Mesenchymal stem cell (in vitro differentiated cells and primary cell): ENCODE data around the gene ACVRL1.

Experiments
- DNase-seq: peaks from one replicate; pipeline ENCODE4 v3.0.0-alpha.2; 2013
- H2AFZ ChIP-seq: one replicate; pipeline ENCODE4 v1.6.1; 2013; ENCODE audit warnings: low read depth, mild to moderate bottlenecking, control low read depth, inconsistent platforms, low read length, moderate library complexity
- H2AK5ac ChIP-seq: 2 replicates; pipeline ENCODE4 v1.6.1; 2013; ENCODE audit warnings: low read length, moderate library complexity, mild to moderate bottlenecking, inconsistent platforms; ENCODE audit not compliant: severe bottlenecking
- H2BK120ac ChIP-seq: one replicate; pipeline ENCODE4 v1.6.1; 2013; ENCODE audit warnings: low read depth, mild to moderate bottlenecking, inconsistent platforms, low read length, moderate library complexity
- H2BK12ac ChIP-seq, 2 experiments: one replicate each; pipeline ENCODE4 v1.6.1; 2013; ENCODE audit warnings: inconsistent platforms in 2 of 2, low read length in 2 of 2, mild to moderate bottlenecking in 2 of 2, moderate library complexity in 2 of 2, control low read depth in 1 of 2
- H2BK15ac ChIP-seq: one replicate; pipeline ENCODE4 v1.6.1; 2013; ENCODE audit warnings: mild to moderate bottlenecking, low read depth, inconsistent platforms; ENCODE audit not compliant: poor library complexity, severe bottlenecking
- H2BK5ac ChIP-seq: 2 replicates; pipeline ENCODE4 v1.6.1; 2013; ENCODE audit warnings: low read depth, mild to moderate bottlenecking, low read length, control low read depth, inconsistent platforms; ENCODE audit not compliant: poor library complexity, severe bottlenecking
- H3K14ac ChIP-seq, 2 experiments: one replicate each; pipeline ENCODE4 v1.6.1; 2013; ENCODE audit warnings: inconsistent platforms in 2 of 2, low read length in 2 of 2, control low read depth in 1 of 2, mild to moderate bottlenecking in 1 of 2, moderate library complexity in 1 of 2
- H3K18ac ChIP-seq, 2 experiments: one replicate each; pipeline ENCODE4 v1.6.1; 2013; ENCODE audit warnings: inconsistent platforms in 2 of 2, low read length in 2 of 2, control low read depth in 1 of 2, low read depth in 1 of 2, mild to moderate bottlenecking in 1 of 2
- H3K23ac ChIP-seq, 2 experiments: one replicate each; pipeline ENCODE4 v1.6.1; 2013; ENCODE audit warnings: inconsistent platforms in 2 of 2, low read length in 2 of 2, mild to moderate bottlenecking in 2 of 2, moderate library complexity in 2 of 2, control low read depth in 1 of 2
- H3K27ac ChIP-seq: 2 replicates; pipeline ENCODE4 v1.5.1; 2013; ENCODE audit warnings: mild to moderate bottlenecking, moderate library complexity, low read length, control low read depth, inconsistent platforms; ENCODE audit not compliant: poor library complexity, severe bottlenecking
- H3K27me3 ChIP-seq, 2 experiments: 2 replicates each; pipeline versions ENCODE4 v1.6.1 to v1.7.0; 2013; ENCODE audit warnings: low read length in 2 of 2, mild to moderate bottlenecking in 2 of 2, moderate library complexity in 2 of 2, control low read depth in 1 of 2, inconsistent platforms in 1 of 2; ENCODE audit not compliant: control insufficient read depth in 1 of 2, insufficient read depth in 1 of 2
- H3K36me3 ChIP-seq, 2 experiments: 2 replicates each; pipeline versions ENCODE4 v1.6.1 to v1.7.0; 2013; ENCODE audit warnings: low read length in 2 of 2, control low read depth in 1 of 2, inconsistent platforms in 1 of 2, low read depth in 1 of 2, mild to moderate bottlenecking in 1 of 2; ENCODE audit not compliant: insufficient read depth in 2 of 2, control insufficient read depth in 1 of 2
- H3K4ac ChIP-seq, 2 experiments: one replicate each; pipeline ENCODE4 v1.6.1; 2013; ENCODE audit warnings: inconsistent platforms in 2 of 2, low read length in 2 of 2, mild to moderate bottlenecking in 2 of 2, moderate library complexity in 2 of 2, control low read depth in 1 of 2, low read depth in 1 of 2
- H3K4me1 ChIP-seq: 2 replicates; pipeline ENCODE4 v1.6.1; 2013; ENCODE audit warnings: low read depth, low read length, control low read depth; ENCODE audit not compliant: control insufficient read depth, insufficient read depth
- H3K4me2 ChIP-seq: 2 replicates; pipeline ENCODE4 v1.6.1; 2013; ENCODE audit warnings: low read length, mild to moderate bottlenecking, inconsistent platforms; ENCODE audit not compliant: poor library complexity, severe bottlenecking
- H3K4me3 ChIP-seq, 2 experiments: 2 replicates each; pipeline versions ENCODE4 v1.5.1 to v1.7.0; 2013; ENCODE audit warnings: low read length in 2 of 2, mild to moderate bottlenecking in 2 of 2, control low read depth in 1 of 2, low read depth in 1 of 2; ENCODE audit not compliant: insufficient read depth in 1 of 2
- H3K79me1 ChIP-seq: replicated peaks from 2 replicates; pipeline ENCODE4 v1.6.1; 2013; ENCODE audit warnings: mild to moderate bottlenecking, control low read depth, low read length, inconsistent platforms; ENCODE audit not compliant: poor library complexity, severe bottlenecking
- H3K9ac ChIP-seq: 2 replicates; pipeline ENCODE4 v1.7.0; 2013; ENCODE audit warnings: mild to moderate bottlenecking, low read length, moderate library complexity
- H3K9me3 ChIP-seq: 2 replicates; pipeline ENCODE4 v1.7.0; 2013; ENCODE audit warnings: mild to moderate bottlenecking, low read length; ENCODE audit not compliant: control insufficient read depth
- H4K8ac ChIP-seq: one replicate; pipeline ENCODE4 v1.6.1; 2013; ENCODE audit warnings: inconsistent platforms, mild to moderate bottlenecking, low read length, moderate library complexity
- H4K91ac ChIP-seq: one replicate; pipeline ENCODE4 v1.6.1; 2013; ENCODE audit warnings: mild to moderate bottlenecking, low read length, inconsistent platforms
- WGBS: methylation state at CpG from one replicate; pipeline ENCODE4 v1.1.7; 2013; ENCODE audit warnings: mixed read lengths; 5-methylcytosine and 5-hydroxymethylcytosine counted together

ACVRL1 gene

GRCh38 chr12:51962737-51963136 lies 55.4 kb downstream of the ACVRL1 start:
- H3K79me1 ChIP-seq = peaks cover 28% of the 10 kb centered on the region
- H4K91ac ChIP-seq = no peak overlapping the region
- no peak overlapping the region for H2BK120ac ChIP-seq
- no peaks in the 10 kb centered on the region for H3K27me3 ChIP-seq
- H3K4me3 ChIP-seq = no peak overlapping the region
- H3K4me1 ChIP-seq = no peaks in the 10 kb centered on the region
- 95% methylated on average over 2 of the region's 3 CpGs for WGBS
- no peak overlapping the region for H2AK5ac ChIP-seq
- H3K14ac ChIP-seq = no peak overlapping the region
- peaks cover 0 to 36% of the 10 kb centered on the region in 2 experiments for H3K36me3 ChIP-seq
- H3K9ac ChIP-seq = no peak overlapping the region
- H2AFZ ChIP-seq = no peak overlapping the region
- H3K4ac ChIP-seq = no peak overlapping the region
- no peak overlapping the region for H4K8ac ChIP-seq
- no peak overlapping the region for H3K23ac ChIP-seq
- no peak for DNase-seq
- H3K4me2 ChIP-seq = no peak overlapping the region
- no peak overlapping the region for H3K18ac ChIP-seq
- H2BK12ac ChIP-seq = no peak overlapping the region
- no peak overlapping the region for H2BK15ac ChIP-seq
- H3K9me3 ChIP-seq = no peaks in the 10 kb centered on the region
- H2BK5ac ChIP-seq = no peak overlapping the region
- no peak overlapping the region for H3K27ac ChIP-seq

GRCh38 chr12:51963477-51963876 lies 56.2 kb downstream of the ACVRL1 start:
- no CpG with 5 or more reads among the region's 4 CpGs for WGBS
- Histone ChIP-seq H3K4me1 (no peaks in the 10 kb centered on the region), H3K27me3 (no peaks in the 10 kb centered on the region), H3K14ac (no peak overlapping the region), H3K4me2 (no peak overlapping the region), H3K4ac (no peak overlapping the region), H2BK15ac (no peak overlapping the region), H3K9me3 (no peaks in the 10 kb centered on the region), H2AK5ac (no peak overlapping the region), H3K27ac (no peak overlapping the region), H3K23ac (no peak overlapping the region), H3K9ac (no peak overlapping the region), H2AFZ (no peak overlapping the region), H2BK120ac (no peak overlapping the region), H4K8ac (no peak overlapping the region), H3K4me3 (no peak overlapping the region), H2BK12ac (no peak overlapping the region), H2BK5ac (no peak overlapping the region), H4K91ac (no peak overlapping the region), H3K79me1 (peaks cover 25% of the 10 kb centered on the region), H3K36me3 (peaks cover 0 to 36% of the 10 kb centered on the region in 2 experiments), H3K18ac (no peak overlapping the region)
- no peak for DNase-seq

DNA sequence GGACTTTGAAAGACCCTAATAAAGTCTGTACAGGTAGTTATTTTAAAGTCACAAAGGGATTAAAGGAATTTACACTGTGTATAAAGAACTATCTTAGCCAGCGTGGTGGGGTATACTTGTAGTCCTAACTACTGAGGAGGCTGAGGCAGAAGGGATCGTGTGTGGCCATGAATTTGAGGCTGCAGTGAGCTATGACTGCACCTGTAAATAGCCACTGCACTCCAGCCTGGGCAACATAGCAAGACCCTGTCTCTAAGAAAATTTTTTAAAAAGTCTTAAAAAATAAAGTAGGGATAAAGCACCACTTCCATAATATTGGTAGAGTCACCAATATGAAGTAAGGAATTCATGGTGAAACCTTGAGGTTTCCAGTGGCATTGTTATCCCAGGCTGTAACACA lies 62.3 kb downstream of the ACVRL1 start:
- no peak overlapping the region for H4K8ac ChIP-seq
- no peak overlapping the region for H2AK5ac ChIP-seq
- DNase-seq = no peak
- no peaks in the 10 kb centered on the region for H3K9me3 ChIP-seq
- H3K14ac ChIP-seq = peak overlapping the region in 1 of 2 experiments; percentile 13
- no peak overlapping the region for H3K9ac ChIP-seq
- no peak overlapping the region for H3K4me2 ChIP-seq
- no peak overlapping the region for H3K27ac ChIP-seq
- H4K91ac ChIP-seq = no peak overlapping the region
- peaks cover 17% of the 10 kb centered on the region for H3K4me1 ChIP-seq
- WGBS = 95% methylated on average over 2 of the region's 2 CpGs
- H3K36me3 ChIP-seq = peaks cover 0 to 3% of the 10 kb centered on the region in 2 experiments
- H3K18ac ChIP-seq = no peak overlapping the region
- H2BK12ac ChIP-seq = no peak overlapping the region
- H2AFZ ChIP-seq = no peak overlapping the region
- no peak overlapping the region for H2BK15ac ChIP-seq
- no peak overlapping the region for H2BK5ac ChIP-seq
- no peak overlapping the region for H3K23ac ChIP-seq
- no peak overlapping the region for H2BK120ac ChIP-seq
- H3K4me3 ChIP-seq = no peak overlapping the region
- no peaks in the 10 kb centered on the region for H3K27me3 ChIP-seq
- no peak overlapping the region for H3K4ac ChIP-seq
- H3K79me1 ChIP-seq = peaks cover 25% of the 10 kb centered on the region

GRCh38 chr12:51970904-51971646 lies 63.8 kb downstream of the ACVRL1 start:
- no peak overlapping the region for H3K14ac ChIP-seq
- H2AK5ac ChIP-seq = peak overlapping the region; percentile 13
- H3K4me3 ChIP-seq = no peak overlapping the region
- 36% methylated on average over 10 of the region's 13 CpGs for WGBS
- peaks cover 29% of the 10 kb centered on the region for H3K4me1 ChIP-seq
- H3K23ac ChIP-seq = peak overlapping the region in 1 of 2 experiments; percentile 5
- peak overlapping the region; percentile 79 for H3K27ac ChIP-seq
- H3K18ac ChIP-seq = peak overlapping the region; percentile 7 to 25
- H3K4me2 ChIP-seq = peak overlapping the region; percentile 41
- DNase-seq = peak; percentile 60
- peak overlapping the region; percentile 74 for H3K9ac ChIP-seq
- H4K8ac ChIP-seq = no peak overlapping the region
- H2BK12ac ChIP-seq = no peak overlapping the region
- H3K9me3 ChIP-seq = no peaks in the 10 kb centered on the region
- H2BK120ac ChIP-seq = no peak overlapping the region
- no peak overlapping the region for H2AFZ ChIP-seq
- H3K4ac ChIP-seq = peak overlapping the region in 1 of 2 experiments; percentile 45
- H4K91ac ChIP-seq = no peak overlapping the region
- no peak overlapping the region for H2BK5ac ChIP-seq
- H2BK15ac ChIP-seq = no peak overlapping the region
- no peaks in the 10 kb centered on the region for H3K27me3 ChIP-seq
- H3K36me3 ChIP-seq = peaks cover 9 to 12% of the 10 kb centered on the region in 2 experiments
- H3K79me1 ChIP-seq = peaks cover 28% of the 10 kb centered on the region
